GM12874 (cell line): ENCODE measurements around the gene MSH3.

Experiments used
- TF ChIP-seq, protein P1 (sequence below): IDR thresholded peaks from 2 replicates; pipeline ENCODE4 v1.5.1; 2011; ENCODE audit warnings: low read depth, mild to moderate bottlenecking, control low read depth, low read length, moderate library complexity; ENCODE audit not compliant: insufficient read depth

Gene MSH3

DNA sequence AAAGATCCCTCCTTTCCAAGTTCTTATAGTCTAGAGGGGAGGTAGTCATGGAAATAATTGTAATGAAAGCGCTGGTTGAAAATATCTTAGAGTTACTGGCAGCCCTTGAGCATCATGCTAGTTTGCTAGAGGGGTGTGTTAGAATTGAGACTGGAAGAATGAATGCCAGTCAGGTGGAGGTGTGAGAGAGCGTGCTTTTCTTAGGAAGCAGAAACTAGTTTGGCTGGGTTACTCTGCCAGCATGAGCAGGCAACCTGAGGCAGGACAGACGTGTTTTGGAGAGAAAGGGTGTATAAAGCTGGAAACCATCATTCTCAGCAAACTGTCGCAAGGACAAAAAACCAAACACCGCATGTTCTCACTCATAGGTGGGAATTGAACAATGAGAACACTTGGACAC is 43.9 kb downstream of the MSH3 start:
- TF ChIP-seq, protein P1, sequence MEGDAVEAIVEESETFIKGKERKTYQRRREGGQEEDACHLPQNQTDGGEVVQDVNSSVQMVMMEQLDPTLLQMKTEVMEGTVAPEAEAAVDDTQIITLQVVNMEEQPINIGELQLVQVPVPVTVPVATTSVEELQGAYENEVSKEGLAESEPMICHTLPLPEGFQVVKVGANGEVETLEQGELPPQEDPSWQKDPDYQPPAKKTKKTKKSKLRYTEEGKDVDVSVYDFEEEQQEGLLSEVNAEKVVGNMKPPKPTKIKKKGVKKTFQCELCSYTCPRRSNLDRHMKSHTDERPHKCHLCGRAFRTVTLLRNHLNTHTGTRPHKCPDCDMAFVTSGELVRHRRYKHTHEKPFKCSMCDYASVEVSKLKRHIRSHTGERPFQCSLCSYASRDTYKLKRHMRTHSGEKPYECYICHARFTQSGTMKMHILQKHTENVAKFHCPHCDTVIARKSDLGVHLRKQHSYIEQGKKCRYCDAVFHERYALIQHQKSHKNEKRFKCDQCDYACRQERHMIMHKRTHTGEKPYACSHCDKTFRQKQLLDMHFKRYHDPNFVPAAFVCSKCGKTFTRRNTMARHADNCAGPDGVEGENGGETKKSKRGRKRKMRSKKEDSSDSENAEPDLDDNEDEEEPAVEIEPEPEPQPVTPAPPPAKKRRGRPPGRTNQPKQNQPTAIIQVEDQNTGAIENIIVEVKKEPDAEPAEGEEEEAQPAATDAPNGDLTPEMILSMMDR: no peak

DNA sequence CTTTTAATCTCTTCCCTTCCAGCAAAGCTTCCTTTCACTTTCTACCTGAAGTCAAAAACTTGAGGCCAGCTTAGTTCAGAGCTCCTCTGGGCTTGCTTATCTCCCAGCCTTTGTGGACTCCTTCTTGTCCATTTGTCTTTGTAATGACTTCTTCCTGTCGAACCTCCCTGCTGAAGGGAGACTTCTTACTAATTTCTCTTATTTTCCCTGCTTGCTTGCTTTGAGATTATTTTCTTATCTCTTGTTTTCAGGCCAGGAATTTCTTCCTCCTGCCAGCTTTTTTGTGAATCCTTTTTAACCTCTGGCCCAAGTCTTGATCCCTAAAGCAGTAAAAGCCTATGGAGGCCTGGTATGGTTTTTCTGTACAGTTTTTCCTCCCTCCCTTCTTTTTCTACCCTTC is 47.1 kb downstream of the MSH3 start:
- TF ChIP-seq, protein P1: no peak

- TF ChIP-seq, protein P1: no peak
Measured at GRCh38 chr5:80703291-80703690, 48.8 kb downstream of the MSH3 start.

- TF ChIP-seq, protein P1: no peak
Measured at GRCh38 chr5:80703747-80704146, 49.3 kb downstream of the MSH3 start.

DNA sequence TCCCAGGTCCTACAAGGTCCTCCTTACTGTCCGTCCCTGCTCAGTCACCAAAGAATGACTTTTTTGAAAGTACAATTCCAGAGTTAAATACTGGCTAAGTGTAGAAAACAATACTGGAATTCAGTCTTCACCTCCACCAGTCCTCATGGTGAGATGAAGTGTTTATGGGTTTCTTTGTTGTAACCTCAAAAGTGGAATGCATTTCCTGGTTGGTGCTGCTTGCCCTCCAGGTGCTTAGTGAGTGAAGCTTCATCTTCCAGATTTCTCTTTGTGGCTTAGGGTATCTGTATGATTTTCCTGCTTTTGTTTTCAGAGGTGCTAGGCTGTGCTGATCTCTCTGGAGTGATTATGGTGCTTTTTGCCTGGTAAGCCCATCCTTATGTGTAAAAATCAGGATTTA is 49.8 kb downstream of the MSH3 start:
- TF ChIP-seq, protein P1: no peak

- TF ChIP-seq, protein P1: no peak
Measured at GRCh38 chr5:80705216-80705769, 50.8 kb downstream of the MSH3 start.

- TF ChIP-seq, protein P1: no peak
Measured at GRCh38 chr5:80705801-80706200, 51.3 kb downstream of the MSH3 start.

DNA sequence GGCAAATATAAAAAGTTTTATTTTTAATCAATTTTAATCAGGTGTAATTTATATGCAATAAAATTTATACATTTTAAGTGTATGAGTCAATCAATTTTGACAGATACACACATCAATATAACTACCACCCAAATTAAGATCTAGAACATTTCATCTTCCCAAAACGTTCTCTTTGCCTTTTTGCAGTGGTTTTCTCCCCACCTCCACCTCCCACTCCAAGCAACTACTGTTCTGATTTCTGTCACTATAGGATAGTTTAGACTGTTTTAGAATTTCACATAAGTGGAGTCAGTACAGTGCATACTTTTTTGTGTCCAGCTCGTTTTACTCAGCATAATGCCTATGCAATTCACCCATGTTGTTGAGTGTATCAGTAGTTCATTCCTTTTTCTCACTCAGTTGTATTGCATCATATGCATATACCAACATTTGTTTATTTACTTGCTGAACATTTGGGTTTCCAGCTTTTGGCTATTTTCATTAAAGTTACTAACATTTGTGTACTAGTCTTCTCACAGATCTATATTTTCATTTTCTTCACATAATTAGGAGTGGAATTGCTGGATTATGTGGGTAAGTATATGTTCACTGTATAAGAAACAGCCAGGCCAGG is 52.5 kb downstream of the MSH3 start:
- TF ChIP-seq, protein P1: no peak
